Measurements from ENCODE around the gene SLC6A4. TPM values are rescaled to one million over a fixed set of nuclear protein-coding genes. Genes with fewer than 3 reads are reported as not detected.

Gene SLC6A4
- total and polyA plus RNA-seq, 7 experiments from 2014 or later = 0.05 to 0.10 (median 0.09) TPM; not detected in 4

- Mint-ChIP-seq H3K27me3 (no peaks in the 10 kb centered on the region), H3K9me3 (no peaks in the 10 kb centered on the region), H3K27ac (no peak overlapping the region), H3K4me1 (no peaks in the 10 kb centered on the region), H3K4me3 (no peak overlapping the region), H3K36me3 (peaks cover 13 to 57% (median 27%) of the 10 kb centered on the region in 5 donors)
- DNase-seq = no peak
- ATAC-seq = no peak
- H3K36me3 ChIP-seq (ENCODE audit: control insufficient read depth in 2 of 3, insufficient read depth in 3 of 3, low read length in 3 of 3) = peaks cover 0 to 39% (median 3%) of the 10 kb centered on the region in 3 experiments
- CTCF ChIA-PET = no interaction called here
- H3K4me1 ChIP-seq (ENCODE audit: control insufficient read depth in 2 of 2, insufficient read depth in 2 of 2, low read length in 2 of 2) = no peaks in the 10 kb centered on the region
- no peak overlapping the region for H3K4me3 ChIP-seq (ENCODE audit: low read length)
- intact Hi-C loops (cut with micrococcal nuclease) = no loop called here
- H3K27me3 ChIP-seq (ENCODE audit: control insufficient read depth in 2 of 2, insufficient read depth in 2 of 2, low read length in 2 of 2) = no peaks in the 10 kb centered on the region
- no peak overlapping the region for H3K27ac ChIP-seq (ENCODE audit: low read depth, low read length)
- no peaks in the 10 kb centered on the region for H3K9me3 ChIP-seq (ENCODE audit: control insufficient read depth in 2 of 3, low read length in 3 of 3)
- POLR2A ChIA-PET = no interaction called here
Measured at GRCh38 chr17:30251931-30252330, 16.4 kb upstream of the SLC6A4 start.

- ChIA-PET POLR2A (no interaction called here), CTCF (no interaction called here)
- no peaks in the 10 kb centered on the region for H3K4me1 Mint-ChIP-seq
- H3K36me3 ChIP-seq (ENCODE audit: control insufficient read depth in 2 of 3, insufficient read depth in 3 of 3, low read length in 3 of 3) = peaks cover 0 to 36% (median 3%) of the 10 kb centered on the region in 3 experiments
- no peak overlapping the region for H3K27ac Mint-ChIP-seq
- no peaks in the 10 kb centered on the region for H3K27me3 Mint-ChIP-seq
- ATAC-seq (no peak), DNase-seq (no peak)
- no peak overlapping the region for H3K4me3 Mint-ChIP-seq
- no peak overlapping the region for H3K27ac ChIP-seq (ENCODE audit: low read depth, low read length)
- H3K36me3 Mint-ChIP-seq = peaks cover 12 to 53% (median 25%) of the 10 kb centered on the region in 5 donors
- no peaks in the 10 kb centered on the region for H3K9me3 Mint-ChIP-seq
- intact Hi-C loops (cut with micrococcal nuclease) = no loop called here
- H3K9me3 ChIP-seq (ENCODE audit: control insufficient read depth in 2 of 3, low read length in 3 of 3) = no peaks in the 10 kb centered on the region
- H3K27me3 ChIP-seq (ENCODE audit: control insufficient read depth in 2 of 2, insufficient read depth in 2 of 2, low read length in 2 of 2) = no peaks in the 10 kb centered on the region
- H3K4me3 ChIP-seq (ENCODE audit: low read length) = no peak overlapping the region
- H3K4me1 ChIP-seq (ENCODE audit: control insufficient read depth in 2 of 2, insufficient read depth in 2 of 2, low read length in 2 of 2) = no peaks in the 10 kb centered on the region
Measured at GRCh38 chr17:30249460-30249859, 14.0 kb upstream of the SLC6A4 start.

- DNase-seq (no peak), ATAC-seq (no peak)
- Mint-ChIP-seq H3K36me3 (peaks cover 12 to 53% (median 25%) of the 10 kb centered on the region in 5 donors), H3K4me1 (no peaks in the 10 kb centered on the region), H3K27me3 (peaks cover 0 to under 1% (median 0%) of the 10 kb centered on the region in 5 donors), H3K27ac (no peak overlapping the region), H3K4me3 (no peak overlapping the region), H3K9me3 (no peaks in the 10 kb centered on the region)
- intact Hi-C loops (cut with micrococcal nuclease) = no loop called here
- Histone ChIP-seq H3K4me1 (ENCODE audit: control insufficient read depth in 2 of 2, insufficient read depth in 2 of 2, low read length in 2 of 2) (no peaks in the 10 kb centered on the region), H3K9me3 (ENCODE audit: control insufficient read depth in 2 of 3, low read length in 3 of 3) (no peaks in the 10 kb centered on the region), H3K4me3 (ENCODE audit: low read length) (no peak overlapping the region), H3K27ac (ENCODE audit: low read depth, low read length) (no peak overlapping the region), H3K36me3 (ENCODE audit: control insufficient read depth in 2 of 3, insufficient read depth in 3 of 3, low read length in 3 of 3) (peaks cover 0 to 36% (median 3%) of the 10 kb centered on the region in 3 experiments), H3K27me3 (ENCODE audit: control insufficient read depth in 2 of 2, insufficient read depth in 2 of 2, low read length in 2 of 2) (no peaks in the 10 kb centered on the region)
- ChIA-PET POLR2A (no interaction called here), CTCF (no interaction called here)
Measured at GRCh38 chr17:30248786-30249185, 13.3 kb upstream of the SLC6A4 start.

- H3K9me3 ChIP-seq (ENCODE audit: control insufficient read depth in 2 of 3, low read length in 3 of 3) = no peaks in the 10 kb centered on the region
- no peak overlapping the region for H3K4me3 ChIP-seq (ENCODE audit: low read length)
- peaks cover 0 to 6% (median 0%) of the 10 kb centered on the region in 5 donors for H3K27me3 Mint-ChIP-seq
- no peaks in the 10 kb centered on the region for H3K4me1 ChIP-seq (ENCODE audit: control insufficient read depth in 2 of 2, insufficient read depth in 2 of 2, low read length in 2 of 2)
- no peak overlapping the region for H3K27ac ChIP-seq (ENCODE audit: low read depth, low read length)
- DNase-seq = no peak
- no peaks in the 10 kb centered on the region for H3K9me3 Mint-ChIP-seq
- H3K4me1 Mint-ChIP-seq = no peaks in the 10 kb centered on the region
- ChIA-PET CTCF (interaction anchor here (1.0 kb wide), 1 partner anchor 90 kb away, joined by 4 read pairs; no protein-coding TSS in a partner anchor), POLR2A (no interaction called here)
- H3K27me3 ChIP-seq (ENCODE audit: control insufficient read depth in 2 of 2, insufficient read depth in 2 of 2, low read length in 2 of 2) = no peaks in the 10 kb centered on the region
- no peak overlapping the region for H3K27ac Mint-ChIP-seq
- ATAC-seq = no peak
- peaks cover 0 to 31% (median 3%) of the 10 kb centered on the region in 3 experiments for H3K36me3 ChIP-seq (ENCODE audit: control insufficient read depth in 2 of 3, insufficient read depth in 3 of 3, low read length in 3 of 3)
- intact Hi-C loops (cut with micrococcal nuclease) = no loop called here
- peaks cover 13 to 46% (median 20%) of the 10 kb centered on the region in 5 donors for H3K36me3 Mint-ChIP-seq
- H3K4me3 Mint-ChIP-seq = no peak overlapping the region
Measured at GRCh38 chr17:30246460-30246859, 11.0 kb upstream of the SLC6A4 start.

GRCh38 chr17:30244853-30245385, 9.4 kb upstream of the SLC6A4 start:
- intact Hi-C loops (cut with micrococcal nuclease) = no loop called here
- CTCF ChIA-PET = no interaction called here
- no peaks in the 10 kb centered on the region for H3K4me1 Mint-ChIP-seq
- no peak overlapping the region for H3K4me3 ChIP-seq (ENCODE audit: low read length)
- H3K36me3 ChIP-seq (ENCODE audit: control insufficient read depth in 2 of 3, insufficient read depth in 3 of 3, low read length in 3 of 3) = peaks cover 0 to 19% (median 3%) of the 10 kb centered on the region in 3 experiments
- peaks cover 4 to 16% (median 8%) of the 10 kb centered on the region in 5 donors for H3K27me3 Mint-ChIP-seq
- DNase-seq (no peak), ATAC-seq (no peak)
- H3K27me3 ChIP-seq (ENCODE audit: control insufficient read depth in 2 of 2, insufficient read depth in 2 of 2, low read length in 2 of 2) = no peaks in the 10 kb centered on the region
- H3K9me3 Mint-ChIP-seq = no peaks in the 10 kb centered on the region
- peaks cover 10 to 32% (median 20%) of the 10 kb centered on the region in 5 donors for H3K36me3 Mint-ChIP-seq
- H3K9me3 ChIP-seq (ENCODE audit: control insufficient read depth in 2 of 3, low read length in 3 of 3) = no peaks in the 10 kb centered on the region
- no peak overlapping the region for H3K27ac ChIP-seq (ENCODE audit: low read depth, low read length)
- POLR2A ChIA-PET = no interaction called here
- H3K27ac Mint-ChIP-seq = no peak overlapping the region
- no peak overlapping the region for H3K4me3 Mint-ChIP-seq
- no peaks in the 10 kb centered on the region for H3K4me1 ChIP-seq (ENCODE audit: control insufficient read depth in 2 of 2, insufficient read depth in 2 of 2, low read length in 2 of 2)

GRCh38 chr17:30243568-30243967, 8.1 kb upstream of the SLC6A4 start:
- no peak overlapping the region for H3K27ac ChIP-seq (ENCODE audit: low read depth, low read length)
- CTCF ChIA-PET = no interaction called here
- H3K4me3 ChIP-seq (ENCODE audit: low read length) = no peak overlapping the region
- H3K4me1 ChIP-seq (ENCODE audit: control insufficient read depth in 2 of 2, insufficient read depth in 2 of 2, low read length in 2 of 2) = no peaks in the 10 kb centered on the region
- peaks cover 13 to 29% (median 15%) of the 10 kb centered on the region in 5 donors for H3K27me3 Mint-ChIP-seq
- no peaks in the 10 kb centered on the region for H3K9me3 Mint-ChIP-seq
- POLR2A ChIA-PET = interaction anchor here (0.7 kb wide), 1 partner anchor 91 kb away, joined by 3 read pairs; no protein-coding TSS in a partner anchor
- peaks cover 3 to 21% (median 14%) of the 10 kb centered on the region in 5 donors for H3K36me3 Mint-ChIP-seq
- ATAC-seq = no peak
- H3K27me3 ChIP-seq (ENCODE audit: control insufficient read depth in 2 of 2, insufficient read depth in 2 of 2, low read length in 2 of 2) = no peaks in the 10 kb centered on the region
- DNase-seq = no peak
- no peak overlapping the region for H3K27ac Mint-ChIP-seq
- no peaks in the 10 kb centered on the region for H3K9me3 ChIP-seq (ENCODE audit: control insufficient read depth in 2 of 3, low read length in 3 of 3)
- intact Hi-C loops (cut with micrococcal nuclease) = no loop called here
- no peak overlapping the region for H3K4me3 Mint-ChIP-seq
- H3K36me3 ChIP-seq (ENCODE audit: control insufficient read depth in 2 of 3, insufficient read depth in 3 of 3, low read length in 3 of 3) = peaks cover 0 to 6% (median 0%) of the 10 kb centered on the region in 3 experiments
- peaks cover 0 to 7% (median 0%) of the 10 kb centered on the region in 7 donors for H3K4me1 Mint-ChIP-seq

GRCh38 chr17:30243002-30243401, 7.5 kb upstream of the SLC6A4 start:
- DNase-seq (no peak), ATAC-seq (no peak)
- H3K27me3 Mint-ChIP-seq = peaks cover 18 to 35% (median 21%) of the 10 kb centered on the region in 5 donors
- Histone ChIP-seq H3K36me3 (ENCODE audit: control insufficient read depth in 2 of 3, insufficient read depth in 3 of 3, low read length in 3 of 3) (peaks cover 0 to under 1% (median 0%) of the 10 kb centered on the region in 3 experiments), H3K9me3 (ENCODE audit: control insufficient read depth in 2 of 3, low read length in 3 of 3) (no peaks in the 10 kb centered on the region), H3K4me1 (ENCODE audit: control insufficient read depth in 2 of 2, insufficient read depth in 2 of 2, low read length in 2 of 2) (no peaks in the 10 kb centered on the region), H3K27ac (ENCODE audit: low read depth, low read length) (no peak overlapping the region), H3K4me3 (ENCODE audit: low read length) (no peak overlapping the region), H3K27me3 (ENCODE audit: control insufficient read depth in 2 of 2, insufficient read depth in 2 of 2, low read length in 2 of 2) (peaks cover 0 to 1% of the 10 kb centered on the region in 2 donors)
- H3K4me1 Mint-ChIP-seq = peaks cover 0 to 8% (median 0%) of the 10 kb centered on the region in 7 donors
- CTCF ChIA-PET = no interaction called here
- intact Hi-C loops (cut with micrococcal nuclease) = no loop called here
- no peak overlapping the region for H3K4me3 Mint-ChIP-seq
- peaks cover 0 to 1% (median 0%) of the 10 kb centered on the region in 11 donors for H3K9me3 Mint-ChIP-seq
- peaks cover 0 to 16% (median 9%) of the 10 kb centered on the region in 5 donors for H3K36me3 Mint-ChIP-seq
- POLR2A ChIA-PET = no interaction called here
- no peak overlapping the region for H3K27ac Mint-ChIP-seq

Measured in naive thymus-derived CD4-positive, alpha-beta T cell (primary cell).